Endodermal cell (in vitro differentiated cells): ENCODE measurements around the gene VENTX. TPM values are rescaled to one million over a fixed set of nuclear protein-coding genes. Genes with fewer than 3 reads are reported as not detected.

ENCODE experiments used
- DNase-seq: peaks from one replicate; pipeline ENCODE4 v3.0.0-alpha.2; 2017
- H3K27ac ChIP-seq: 2 replicates; pipeline ENCODE4 v1.5.1; 2013; ENCODE audit warnings: mild to moderate bottlenecking, low read depth, low read length, moderate library complexity
- H3K27me3 ChIP-seq: 2 replicates; pipeline ENCODE4 v1.6.1; 2013; ENCODE audit warnings: mild to moderate bottlenecking, low read length, moderate library complexity; ENCODE audit not compliant: insufficient read depth, control insufficient read depth, poor library complexity, severe bottlenecking
- H3K36me3 ChIP-seq: 2 replicates; pipeline ENCODE4 v1.7.0; 2013; ENCODE audit warnings: mild to moderate bottlenecking, low read length, moderate library complexity; ENCODE audit not compliant: control insufficient read depth, insufficient read depth
- H3K4me1 ChIP-seq: one replicate; pipeline ENCODE4 v1.7.0; 2013; ENCODE audit warnings: low read length; ENCODE audit not compliant: control insufficient read depth, insufficient read depth
- H3K4me3 ChIP-seq: 2 replicates; pipeline ENCODE4 v1.5.1; 2013; ENCODE audit warnings: mild to moderate bottlenecking, low read length, moderate library complexity
- H3K9ac ChIP-seq: 2 replicates; pipeline ENCODE4 v1.6.1; 2013; ENCODE audit warnings: mild to moderate bottlenecking, low read length, moderate library complexity; ENCODE audit not compliant: poor library complexity, severe bottlenecking; ENCODE audit errors: extremely low read depth
- H3K9me3 ChIP-seq: 2 replicates; pipeline ENCODE4 v1.6.1; 2013; ENCODE audit warnings: mild to moderate bottlenecking, low read length, moderate library complexity; ENCODE audit not compliant: control insufficient read depth
- H3K27ac Mint-ChIP-seq: 2 replicates; pipeline ENCODE4 v1.8.0; 2020; ENCODE audit warnings: mixed read lengths
- H3K27me3 Mint-ChIP-seq: 2 replicates; pipeline ENCODE4 v1.8.0; 2021; ENCODE audit warnings: mild to moderate bottlenecking, mixed read lengths; ENCODE audit not compliant: insufficient read depth
- H3K36me3 Mint-ChIP-seq: 2 replicates; pipeline ENCODE4 v1.8.0; 2020; ENCODE audit warnings: low read depth, mixed read lengths
- H3K4me1 Mint-ChIP-seq: 2 replicates; pipeline ENCODE4 v1.8.0; 2020; ENCODE audit warnings: mixed read lengths
- H3K4me3 Mint-ChIP-seq: 2 replicates; pipeline ENCODE4 v1.8.0; 2020; ENCODE audit warnings: mild to moderate bottlenecking, moderate library complexity, mixed read lengths
- H3K9me3 Mint-ChIP-seq: 2 replicates; pipeline ENCODE4 v1.8.0; 2020; ENCODE audit warnings: mild to moderate bottlenecking, mixed read lengths
- WGBS, 2 experiments: methylation state at CpG; one replicate each; pipeline versions ENCODE4 v1.1.5 to v1.1.7; 2013; ENCODE audit warnings: missing lambda C conversion rate in 2 of 2, mixed read lengths in 1 of 2; ENCODE audit not compliant: insufficient coverage in 1 of 2, insufficient read length in 1 of 2; 5-methylcytosine and 5-hydroxymethylcytosine counted together
- long read RNA-seq, 4 experiments: library from polyadenylated mRNA in 2 of 4; library from RNA in 1 of 4; library from capped mRNA in 1 of 4; stranded (forward) in 3 of 4; unstranded in 1 of 4; transcript quantifications; one replicate each; pipeline ENCODE4 v2.0.0, GENCODE V29; 2020 to 2021; ENCODE audit warnings: inconsistent platforms in 1 of 4
- polyA plus RNA-seq, 2 experiments: library from polyadenylated mRNA; stranded (reverse); fragments of 50-300 nt; gene quantifications; one replicate each; pipeline ENCODE4 v1.2.3, GENCODE V29; 2013
- total RNA-seq, 2 donors: library from RNA; stranded (reverse); fragmentation: NEBNext Ultra II Directional in 1 of 2; extraction: Animal tissue kit (Norgen Biotek cat#: 25700) in 1 of 2; gene quantifications; 2 replicates in 1 of 2; 3 replicates in 1 of 2; pipeline ENCODE4 v1.2.1, GENCODE V29; 2021
- TF ChIP-seq, protein P1 (sequence below): fragments of 200-600 bp; sonication (generic); conservative IDR thresholded peaks from 2 replicates; pipeline ENCODE4 v1.5.0; 2021; ENCODE audit warnings: antibody characterized with exemption, mild to moderate bottlenecking

Gene VENTX, protein sequence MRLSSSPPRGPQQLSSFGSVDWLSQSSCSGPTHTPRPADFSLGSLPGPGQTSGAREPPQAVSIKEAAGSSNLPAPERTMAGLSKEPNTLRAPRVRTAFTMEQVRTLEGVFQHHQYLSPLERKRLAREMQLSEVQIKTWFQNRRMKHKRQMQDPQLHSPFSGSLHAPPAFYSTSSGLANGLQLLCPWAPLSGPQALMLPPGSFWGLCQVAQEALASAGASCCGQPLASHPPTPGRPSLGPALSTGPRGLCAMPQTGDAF
- total RNA-seq = 10 to 100 TPM in 1 of 2 donors, 1 to 10 TPM in 1; 5.5 to 14.2 TPM
- polyA plus RNA-seq (2013, experiment 1 of 2) = 1.7 TPM
- polyA plus RNA-seq (2013, experiment 2 of 2) = 0.99 TPM
- long read RNA-seq, experiment 1, partial matches to known transcripts = 0 of 1 reads
- long read RNA-seq, experiment 1, other reads (novel, unspliced or antisense) = 1 of 1 reads
- long read RNA-seq, experiment 2, transcript VENTX-201 (3 exons, 2,911 nt) = major isoform, 14 of 20 reads
- long read RNA-seq, experiment 2, partial matches to known transcripts = 4 of 20 reads
- long read RNA-seq, experiment 2, other reads (novel, unspliced or antisense) = 2 of 20 reads
- long read RNA-seq, experiment 3, transcript VENTX-201 (3 exons, 2,911 nt) = major isoform, 34 of 41 reads
- long read RNA-seq, experiment 3, partial matches to known transcripts = 0 of 41 reads
- long read RNA-seq, experiment 3, other reads (novel, unspliced or antisense) = 7 of 41 reads
- long read RNA-seq, experiment 4, transcript VENTX-201 (3 exons, 2,911 nt) = major isoform, 6 of 6 reads
- long read RNA-seq, experiment 4, partial matches to known transcripts = 0 of 6 reads
- long read RNA-seq, experiment 4, other reads (novel, unspliced or antisense) = 0 of 6 reads

DNA sequence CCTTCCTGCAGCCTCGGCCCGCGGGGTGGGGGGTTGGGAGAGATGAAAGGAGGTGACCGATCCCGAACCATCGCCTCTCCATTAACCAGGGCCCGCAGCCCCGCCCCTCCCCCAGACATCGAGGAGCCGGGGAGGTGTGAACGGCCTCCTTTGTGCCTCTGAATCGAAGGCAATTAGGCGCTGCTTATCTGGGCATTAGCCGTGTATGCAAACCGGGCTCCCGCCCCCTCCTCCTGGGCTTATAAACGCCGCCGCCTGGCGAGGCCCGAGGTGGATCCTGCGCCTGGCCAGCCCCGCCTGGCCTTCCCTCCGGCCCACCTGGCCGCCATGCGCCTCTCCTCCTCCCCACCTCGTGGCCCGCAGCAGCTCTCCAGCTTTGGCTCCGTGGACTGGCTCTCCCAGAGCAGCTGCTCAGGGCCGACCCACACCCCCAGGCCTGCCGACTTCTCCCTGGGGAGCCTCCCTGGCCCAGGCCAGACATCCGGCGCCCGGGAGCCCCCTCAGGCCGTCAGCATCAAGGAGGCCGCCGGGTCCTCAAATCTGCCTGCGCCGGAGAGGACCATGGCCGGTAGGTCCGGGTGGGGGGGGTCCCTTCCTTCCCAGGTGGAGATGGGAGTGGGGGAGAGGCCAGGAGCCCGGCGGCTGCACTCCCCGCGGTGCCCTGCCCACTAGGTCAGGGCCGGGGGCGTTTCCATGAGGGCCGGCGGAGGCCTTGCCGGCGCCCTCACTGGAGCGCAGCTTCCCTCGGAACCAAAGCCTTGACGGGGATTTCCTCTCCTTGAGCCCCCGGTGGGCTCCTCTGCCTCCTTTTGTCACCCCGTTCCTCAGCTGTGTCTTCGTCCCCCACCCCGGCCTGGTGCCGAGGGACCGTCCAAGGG, at the start of gene VENTX:
VENTX (plus strand) TSS at position 268 of the 878 bp plus-strand sequence; CDS start at position 328, 60 bp downstream.
- peak within 1 kb of the TSS; percentile 39 for H3K27ac Mint-ChIP-seq
- H3K27me3 ChIP-seq = peaks cover 55% of the 10 kb centered on the region
- DNase-seq = peak; percentile 99
- H3K9me3 ChIP-seq = no peaks in the 10 kb centered on the region
- peaks cover 43% of the 10 kb centered on the region for H3K27me3 Mint-ChIP-seq
- H3K4me1 Mint-ChIP-seq = peaks cover 12% of the 10 kb centered on the region
- H3K36me3 ChIP-seq = no peaks in the 10 kb centered on the region
- H3K4me3 Mint-ChIP-seq = peak within 1 kb of the TSS; percentile 75
- TF ChIP-seq, protein P1, sequence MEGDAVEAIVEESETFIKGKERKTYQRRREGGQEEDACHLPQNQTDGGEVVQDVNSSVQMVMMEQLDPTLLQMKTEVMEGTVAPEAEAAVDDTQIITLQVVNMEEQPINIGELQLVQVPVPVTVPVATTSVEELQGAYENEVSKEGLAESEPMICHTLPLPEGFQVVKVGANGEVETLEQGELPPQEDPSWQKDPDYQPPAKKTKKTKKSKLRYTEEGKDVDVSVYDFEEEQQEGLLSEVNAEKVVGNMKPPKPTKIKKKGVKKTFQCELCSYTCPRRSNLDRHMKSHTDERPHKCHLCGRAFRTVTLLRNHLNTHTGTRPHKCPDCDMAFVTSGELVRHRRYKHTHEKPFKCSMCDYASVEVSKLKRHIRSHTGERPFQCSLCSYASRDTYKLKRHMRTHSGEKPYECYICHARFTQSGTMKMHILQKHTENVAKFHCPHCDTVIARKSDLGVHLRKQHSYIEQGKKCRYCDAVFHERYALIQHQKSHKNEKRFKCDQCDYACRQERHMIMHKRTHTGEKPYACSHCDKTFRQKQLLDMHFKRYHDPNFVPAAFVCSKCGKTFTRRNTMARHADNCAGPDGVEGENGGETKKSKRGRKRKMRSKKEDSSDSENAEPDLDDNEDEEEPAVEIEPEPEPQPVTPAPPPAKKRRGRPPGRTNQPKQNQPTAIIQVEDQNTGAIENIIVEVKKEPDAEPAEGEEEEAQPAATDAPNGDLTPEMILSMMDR = no peak
- H3K36me3 Mint-ChIP-seq = peaks cover 14% of the 10 kb centered on the region
- H3K4me3 ChIP-seq = peak within 1 kb of the TSS; percentile 79
- no peaks in the 10 kb centered on the region for H3K4me1 ChIP-seq
- H3K9me3 Mint-ChIP-seq = no peaks in the 10 kb centered on the region
- WGBS, 2 experiments = 1 to 3% methylated on average over 25 to 57 of the region's 60 CpGs
- peak within 1 kb of the TSS; percentile 41 for H3K9ac ChIP-seq
- no peak within 1 kb of the TSS for H3K27ac ChIP-seq

DNA sequence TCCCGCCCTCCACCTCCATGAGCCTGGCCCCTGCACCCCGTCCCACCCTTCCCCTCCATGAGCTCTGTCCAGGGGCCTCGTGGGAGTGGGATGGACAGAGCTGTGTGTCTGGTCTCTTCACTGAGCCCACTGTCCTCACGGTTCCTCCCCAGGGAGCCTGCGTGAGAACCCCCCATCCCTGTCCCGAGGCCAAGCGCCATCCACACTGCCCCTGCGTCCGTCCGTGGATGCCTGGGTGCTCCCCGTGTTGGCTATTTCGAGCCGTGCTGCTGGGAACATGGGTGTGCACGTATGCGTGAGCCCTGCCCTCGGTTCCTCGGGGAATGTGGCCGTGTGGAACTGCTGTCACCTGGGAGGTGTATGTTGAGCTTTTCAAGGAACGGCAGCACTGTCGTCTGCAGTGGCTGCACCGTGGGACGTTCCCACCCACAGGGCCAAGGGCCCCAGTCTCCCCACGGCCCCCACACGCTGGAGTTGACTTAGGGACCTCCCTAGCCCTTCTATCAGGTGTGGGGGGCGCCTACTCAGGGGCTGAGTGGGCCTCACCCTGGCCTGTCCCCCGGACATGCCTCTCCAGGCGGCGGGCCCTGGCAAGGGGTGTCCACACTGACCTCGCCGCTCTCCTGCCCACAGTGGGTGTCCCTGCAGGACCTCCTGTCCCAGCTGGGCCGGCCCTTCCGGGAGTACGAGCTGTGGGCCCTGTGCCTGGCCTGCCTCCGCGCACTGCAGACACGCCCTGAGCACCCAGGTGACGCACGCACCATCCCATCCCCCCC, 49.6 kb upstream of the VENTX start:
- no peak for DNase-seq
- H3K27me3 ChIP-seq = no peaks in the 10 kb centered on the region
- H3K27ac ChIP-seq = no peak overlapping the region
- H3K9me3 Mint-ChIP-seq = peaks cover 13% of the 10 kb centered on the region
- H3K27me3 Mint-ChIP-seq = no peaks in the 10 kb centered on the region
- H3K36me3 Mint-ChIP-seq = peaks cover 9% of the 10 kb centered on the region
- 88 to 89% methylated on average over 25 to 31 of the region's 38 CpGs for WGBS, 2 experiments
- TF ChIP-seq, protein P1 = no peak
- H3K27ac Mint-ChIP-seq = no peak overlapping the region
- H3K9ac ChIP-seq = no peak overlapping the region
- H3K4me3 ChIP-seq = no peak overlapping the region
- no peak overlapping the region for H3K4me3 Mint-ChIP-seq
- no peaks in the 10 kb centered on the region for H3K4me1 Mint-ChIP-seq
- no peaks in the 10 kb centered on the region for H3K36me3 ChIP-seq
- no peaks in the 10 kb centered on the region for H3K9me3 ChIP-seq
- H3K4me1 ChIP-seq = no peaks in the 10 kb centered on the region
